GM20000 (cell line): ENCODE measurements around the gene APOD.
"Not testable (repeated sequence)": the region's sequence is repeated elsewhere in the genome, so short reads cannot be mapped to it uniquely, and the experiment has no call there.

Experiments used
- DNase-seq: peaks from one replicate; pipeline ENCODE4 v3.0.0; 2012; ENCODE audit warnings: low spot score
- CTCF ChIP-seq: IDR thresholded peaks from 2 replicates; pipeline ENCODE4 v1.5.1; 2012; ENCODE audit warnings: mild to moderate bottlenecking, control low read depth; ENCODE audit errors: extremely low read depth, missing control alignments

APOD gene

GRCh38 chr3:195591220-195591619 lies 7.5 kb upstream of the APOD start:
- DNase-seq: no peak
- TF ChIP-seq CTCF: no peak

GRCh38 chr3:195590381-195590780 lies 6.6 kb upstream of the APOD start:
- DNase-seq: not testable (repeated sequence)

- not testable (repeated sequence) for DNase-seq
These were observed 6.1 kb upstream of the APOD start for GRCh38 chr3:195589796-195590195.

GRCh38 chr3:195587824-195588223 lies 4.1 kb upstream of the APOD start:
- DNase-seq: no peak
- no peak for TF ChIP-seq CTCF

- TF ChIP-seq CTCF: no peak
- no peak for DNase-seq
These were observed 3.7 kb upstream of the APOD start for GRCh38 chr3:195587406-195587805.

GRCh38 chr3:195584543-195584870 lies 767 bp upstream of the APOD start:
- no peak for TF ChIP-seq CTCF
- DNase-seq: no peak

GRCh38 chr3:195582947-195583346 lies 793 bp downstream of the APOD start:
- TF ChIP-seq CTCF: no peak
- DNase-seq: no peak

- DNase-seq: no peak
- TF ChIP-seq CTCF: no peak
These were observed 2.8 kb downstream of the APOD start for GRCh38 chr3:195580744-195581443.
